D721Med (cell line): ENCODE results near the gene EML6.

Source experiments
- DNase-seq: peaks from one replicate; pipeline ENCODE4 v3.0.0; 2011; ENCODE audit warnings: low spot score; ENCODE audit not compliant: insufficient read length
- FAIRE-seq: peaks from 2 replicates; lab custom pipeline; 2011; peaks lifted over from hg19 to GRCh38; lab: Jason Lieb, UNC
- TF ChIP-seq, protein P1 (sequence below): IDR thresholded peaks from 2 replicates; pipeline ENCODE4 v1.5.1; 2012; ENCODE audit warnings: mild to moderate bottlenecking, control low read depth; ENCODE audit not compliant: insufficient read depth; ENCODE audit errors: missing control alignments

Gene EML6

DNA sequence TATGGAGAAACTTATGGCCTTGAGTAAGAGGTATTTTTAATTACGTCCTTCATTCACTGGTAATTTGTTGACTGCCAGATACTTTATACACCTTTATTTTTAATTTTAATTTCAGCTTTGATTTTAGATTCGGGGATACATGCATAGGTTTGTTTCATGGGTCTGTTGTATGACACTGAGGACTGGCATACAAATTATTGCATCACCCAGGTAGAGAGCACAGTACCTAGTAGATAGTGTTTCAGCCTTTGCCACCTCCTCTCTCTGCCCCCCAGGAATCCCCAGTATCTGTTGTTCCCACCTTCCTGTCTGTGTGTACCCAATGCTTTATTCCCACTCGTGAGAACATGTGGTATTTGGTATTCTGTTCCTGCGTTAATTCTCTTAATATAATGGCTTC is 188.8 kb downstream of the EML6 start:
- TF ChIP-seq, protein P1, sequence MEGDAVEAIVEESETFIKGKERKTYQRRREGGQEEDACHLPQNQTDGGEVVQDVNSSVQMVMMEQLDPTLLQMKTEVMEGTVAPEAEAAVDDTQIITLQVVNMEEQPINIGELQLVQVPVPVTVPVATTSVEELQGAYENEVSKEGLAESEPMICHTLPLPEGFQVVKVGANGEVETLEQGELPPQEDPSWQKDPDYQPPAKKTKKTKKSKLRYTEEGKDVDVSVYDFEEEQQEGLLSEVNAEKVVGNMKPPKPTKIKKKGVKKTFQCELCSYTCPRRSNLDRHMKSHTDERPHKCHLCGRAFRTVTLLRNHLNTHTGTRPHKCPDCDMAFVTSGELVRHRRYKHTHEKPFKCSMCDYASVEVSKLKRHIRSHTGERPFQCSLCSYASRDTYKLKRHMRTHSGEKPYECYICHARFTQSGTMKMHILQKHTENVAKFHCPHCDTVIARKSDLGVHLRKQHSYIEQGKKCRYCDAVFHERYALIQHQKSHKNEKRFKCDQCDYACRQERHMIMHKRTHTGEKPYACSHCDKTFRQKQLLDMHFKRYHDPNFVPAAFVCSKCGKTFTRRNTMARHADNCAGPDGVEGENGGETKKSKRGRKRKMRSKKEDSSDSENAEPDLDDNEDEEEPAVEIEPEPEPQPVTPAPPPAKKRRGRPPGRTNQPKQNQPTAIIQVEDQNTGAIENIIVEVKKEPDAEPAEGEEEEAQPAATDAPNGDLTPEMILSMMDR: no peak
- DNase-seq (no peak), FAIRE-seq (no peak)

DNA sequence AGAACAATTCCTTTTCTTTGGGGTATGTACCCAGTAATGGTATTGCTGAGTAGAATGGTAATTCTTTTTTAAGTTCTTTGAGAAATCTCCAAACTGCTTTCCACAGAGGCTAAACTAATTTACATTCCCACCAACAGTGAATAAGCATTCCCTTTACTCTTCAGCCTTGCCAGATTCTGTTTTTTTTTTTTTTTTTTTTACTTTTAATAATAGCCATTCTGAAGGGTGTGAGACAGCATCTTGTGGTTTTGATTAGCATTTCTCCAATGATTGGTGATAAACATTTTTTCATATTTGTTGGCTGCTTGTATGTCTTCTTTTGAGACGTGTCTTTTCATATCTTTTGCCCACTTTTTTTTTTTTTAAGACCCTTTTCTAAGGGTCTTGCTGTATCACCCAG is 189.4 kb downstream of the EML6 start:
- FAIRE-seq: no peak
- TF ChIP-seq, protein P1: no peak

GRCh38 chr2:54914637-54915036 is 191.2 kb downstream of the EML6 start:
- TF ChIP-seq, protein P1: no peak
- DNase-seq: no peak
- no peak for FAIRE-seq

More for the DNA sequence above, 189.4 kb downstream of the EML6 start:
- DNase-seq: no peak

DNA sequence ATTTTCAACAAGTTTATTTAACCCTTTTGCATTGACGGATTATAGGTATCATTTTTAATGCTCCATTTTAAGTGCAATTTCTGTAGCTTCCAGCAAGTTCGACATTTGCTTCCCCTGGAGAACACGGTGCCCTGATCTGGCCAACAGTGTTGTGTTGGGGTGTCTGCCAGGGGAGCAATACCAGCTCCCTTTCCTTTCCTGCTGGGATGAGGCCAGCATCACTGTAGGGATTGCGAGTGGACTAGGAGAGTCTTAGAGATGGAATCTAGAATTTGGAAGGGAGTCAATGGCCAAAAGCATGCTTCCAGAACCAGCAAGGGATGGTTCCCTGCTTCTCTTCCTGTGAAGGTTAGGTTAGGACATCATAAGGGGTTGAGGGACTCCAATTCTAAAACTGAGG is 191.6 kb downstream of the EML6 start:
- TF ChIP-seq, protein P1: no peak
- DNase-seq: no peak
- no peak for FAIRE-seq

DNA sequence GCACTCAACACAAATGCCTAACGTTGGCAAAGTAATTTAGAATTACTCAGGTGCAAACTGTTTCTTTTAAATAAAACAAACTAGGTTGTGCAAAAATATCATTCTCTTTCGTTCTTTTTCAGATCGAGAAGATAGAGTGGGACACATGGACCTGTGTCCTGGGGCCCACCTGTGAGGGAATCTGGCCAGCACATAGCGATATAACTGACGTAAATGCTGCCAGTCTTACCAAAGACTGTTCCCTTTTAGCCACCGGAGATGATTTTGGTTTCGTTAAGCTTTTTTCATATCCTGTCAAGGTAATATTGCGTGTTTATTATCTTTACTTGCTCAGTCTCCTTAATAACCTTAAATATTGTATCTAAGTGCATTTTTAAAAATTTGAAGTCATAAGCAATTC is 193.2 kb downstream of the EML6 start:
- FAIRE-seq: no peak
- TF ChIP-seq, protein P1: no peak
- no peak for DNase-seq

DNA sequence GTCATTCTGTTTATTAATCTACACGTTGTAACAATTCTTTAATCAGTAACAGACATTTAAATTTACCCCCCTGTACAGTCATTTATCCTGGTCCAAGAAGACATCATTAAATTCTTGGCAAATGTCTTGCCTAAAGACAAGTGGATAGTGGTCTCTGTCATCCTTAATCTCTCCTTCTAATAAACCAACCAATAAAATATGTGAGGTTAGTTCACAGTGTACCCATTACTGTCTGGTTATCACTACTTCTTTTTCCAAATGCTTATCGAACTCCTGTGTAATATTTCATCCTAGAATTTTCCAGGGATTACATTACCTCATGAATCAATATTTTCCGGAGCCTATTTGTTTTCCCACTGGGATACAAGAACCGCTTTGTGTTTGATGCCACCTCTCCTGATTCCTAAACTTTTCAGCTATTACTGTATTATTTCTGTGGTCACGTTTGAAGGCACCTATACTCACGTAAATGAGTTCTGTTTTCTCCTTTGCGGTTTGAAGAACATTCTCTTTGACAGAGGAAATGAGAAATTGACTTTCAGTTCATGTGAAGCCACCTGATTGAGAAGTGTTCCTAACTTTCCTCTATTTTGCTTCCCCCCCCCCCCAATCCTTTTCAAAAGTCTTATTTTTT is 195.3 kb downstream of the EML6 start:
- FAIRE-seq: no peak
- no peak for DNase-seq
- TF ChIP-seq, protein P1: no peak

DNA sequence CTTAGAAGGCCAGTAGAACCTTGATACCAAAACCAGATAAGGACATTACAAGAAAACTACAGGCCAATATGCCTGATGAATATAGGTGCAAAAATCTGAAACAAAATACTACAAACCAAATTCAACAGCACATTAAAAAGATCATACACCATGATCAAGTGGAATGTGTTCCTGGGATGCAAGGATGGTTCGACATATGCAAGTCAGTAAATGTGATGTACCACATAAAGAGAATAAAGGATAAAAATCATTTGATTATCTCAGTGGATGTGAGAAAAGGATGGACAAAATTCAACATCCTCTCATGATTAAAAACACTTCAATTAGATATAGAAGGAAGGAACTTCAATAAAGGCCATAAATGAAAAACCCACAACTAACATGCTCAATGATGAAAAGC is 197.2 kb downstream of the EML6 start:
- FAIRE-seq (peak; percentile 35), DNase-seq (no peak)
- TF ChIP-seq, protein P1: no peak
